HS-27A (cell line): ENCODE results near the gene NREP.

Experiments
- DNase-seq: peaks from one replicate; pipeline ENCODE4 v3.0.0-alpha.2; 2012; ENCODE audit warnings: low read depth, missing footprints

The NREP gene

DNA sequence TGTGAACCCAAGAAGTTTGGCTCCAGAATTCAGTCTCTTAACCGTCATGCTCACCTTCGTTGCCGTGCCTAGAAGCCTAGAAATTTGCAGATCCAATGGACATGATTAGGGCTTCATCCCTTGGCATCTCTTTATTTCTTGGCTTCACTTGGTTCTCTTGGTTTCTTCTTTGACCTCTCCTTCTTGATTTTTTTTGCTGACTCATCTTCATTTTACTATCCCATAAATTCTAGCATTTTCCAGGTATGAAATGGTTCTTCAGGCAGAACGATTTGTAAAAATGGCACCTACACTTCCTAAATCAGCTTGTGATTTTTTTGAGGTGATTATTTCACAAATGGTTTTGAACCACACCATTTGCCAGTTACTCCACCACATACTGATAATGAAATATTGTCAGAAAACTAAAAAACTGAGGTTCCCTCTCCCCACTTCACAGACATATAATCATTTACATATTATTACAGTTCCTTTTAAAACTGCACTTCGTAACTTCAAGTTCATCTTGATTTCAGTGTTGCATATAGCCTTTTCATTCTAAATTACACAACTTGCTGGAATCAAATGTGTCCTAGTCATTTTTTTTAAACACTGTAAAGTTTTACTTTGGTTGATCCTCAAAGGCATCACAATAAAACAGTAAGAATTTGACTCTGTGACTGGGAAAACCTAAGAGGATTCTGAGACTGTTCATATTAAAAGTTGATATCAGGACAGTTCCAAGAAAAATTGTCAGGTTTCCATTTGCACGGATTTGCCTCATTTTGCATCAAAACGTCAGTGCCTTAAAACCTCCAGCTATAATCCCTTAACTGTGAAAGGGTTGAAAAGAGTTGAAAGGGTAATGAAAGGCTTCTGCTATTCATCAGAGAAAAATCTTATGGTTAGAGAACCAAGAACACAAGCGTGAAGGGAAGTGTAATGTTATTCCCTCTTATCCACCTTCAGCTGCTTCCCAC is 8.9 kb upstream of the NREP start:
- no peak for DNase-seq

DNA sequence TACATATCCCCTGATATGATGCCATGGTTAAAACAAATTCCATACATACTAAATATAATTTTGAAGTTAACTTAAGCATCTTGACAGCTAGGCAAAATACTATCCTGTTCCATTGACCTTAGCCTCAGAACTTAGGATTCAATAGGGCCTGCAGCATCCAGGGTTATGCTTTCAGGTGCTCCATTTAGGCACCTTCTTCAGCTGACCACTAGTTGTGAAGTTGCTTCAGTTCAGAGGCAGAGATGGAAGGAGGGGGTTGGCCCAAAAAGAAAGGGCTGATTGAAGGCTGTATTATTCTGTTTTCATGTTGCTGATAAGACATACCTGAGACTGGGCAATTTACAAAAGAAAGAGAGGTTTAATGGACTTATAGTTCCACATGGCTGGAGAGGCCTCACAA is 7.0 kb upstream of the NREP start:
- DNase-seq: no peak

DNA sequence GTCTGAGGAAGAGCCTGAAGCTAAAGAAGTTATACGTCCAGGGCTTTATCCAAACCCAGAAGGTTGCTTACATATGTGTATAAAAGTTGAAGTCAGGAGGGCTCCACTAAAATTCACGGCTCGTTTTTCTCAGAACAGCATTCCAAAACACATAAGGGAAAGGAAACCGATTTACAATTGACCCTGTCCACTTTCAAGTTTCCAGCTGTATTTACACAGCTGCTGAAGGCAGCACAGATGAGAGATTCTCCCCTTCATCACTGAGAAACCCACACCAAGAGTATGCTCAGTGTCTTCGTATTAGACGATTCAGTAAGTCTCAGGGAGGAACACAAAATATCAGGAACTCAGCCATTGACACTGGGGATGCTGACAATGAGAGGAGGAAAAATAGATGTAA is 5.9 kb upstream of the NREP start:
- DNase-seq: no peak

DNA sequence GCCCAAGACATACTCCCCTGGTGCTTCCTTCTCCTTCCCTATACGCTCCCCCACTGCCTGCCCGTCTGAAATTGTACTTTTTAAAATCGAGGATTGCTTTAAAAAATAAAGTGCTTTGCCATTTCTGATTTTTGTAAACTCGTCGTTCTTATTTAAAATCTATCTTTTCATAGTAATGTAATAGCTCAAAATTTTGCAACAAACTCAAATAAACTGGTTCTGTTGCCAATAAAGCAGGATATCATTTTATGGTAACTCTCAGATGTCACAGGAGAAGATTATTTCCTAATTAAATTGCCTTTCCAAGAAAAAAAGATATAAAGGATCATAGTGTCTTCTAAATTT is 1.3 kb upstream of the NREP start:
- no peak for DNase-seq

DNA sequence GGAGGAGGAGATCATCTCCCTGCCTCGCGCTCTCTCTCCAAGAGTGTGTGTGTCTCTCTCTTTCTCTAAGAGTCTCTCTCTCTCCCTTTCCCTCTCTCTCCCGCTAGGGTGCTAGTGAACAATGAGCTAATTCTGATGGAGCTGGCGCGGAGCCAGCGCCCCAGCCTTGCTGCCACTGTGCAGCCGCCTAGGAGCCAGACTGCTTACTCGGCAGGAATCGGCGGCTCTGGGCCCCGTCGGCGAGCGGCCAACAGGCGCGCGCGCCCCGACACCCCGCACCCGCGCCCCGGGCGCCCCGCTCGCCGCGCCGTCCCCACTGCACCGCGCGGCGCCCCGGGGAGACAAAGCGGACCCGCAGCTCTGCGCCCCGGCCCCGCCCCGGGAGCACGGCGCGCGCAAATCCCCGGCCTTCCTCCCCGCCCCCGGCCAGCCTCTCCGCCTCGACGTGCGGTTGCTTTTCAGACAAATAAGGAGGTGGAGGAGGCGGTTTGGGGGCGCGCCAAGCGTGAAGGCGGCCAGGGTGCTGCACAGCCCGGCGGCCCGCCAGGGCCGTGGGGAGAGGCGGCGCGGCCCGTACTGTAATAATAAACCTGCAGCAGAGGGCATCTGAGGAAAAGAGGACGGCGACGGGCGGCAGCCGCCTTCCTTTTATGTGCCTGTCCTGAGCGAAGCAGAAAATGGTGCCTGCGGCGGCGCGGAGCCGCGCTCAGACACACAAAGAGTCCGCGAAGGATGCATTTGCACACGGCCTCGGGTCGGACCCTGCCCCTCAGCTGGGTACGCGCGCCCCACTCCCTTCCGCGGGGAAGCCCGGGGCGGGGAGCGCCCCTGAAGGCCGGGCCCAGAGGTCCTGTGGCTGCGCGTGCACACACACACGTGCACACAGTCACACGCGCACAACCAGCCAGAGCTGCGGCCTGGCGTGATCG is 625 bp upstream of the NREP start:
- peak; percentile 84 for DNase-seq

DNA sequence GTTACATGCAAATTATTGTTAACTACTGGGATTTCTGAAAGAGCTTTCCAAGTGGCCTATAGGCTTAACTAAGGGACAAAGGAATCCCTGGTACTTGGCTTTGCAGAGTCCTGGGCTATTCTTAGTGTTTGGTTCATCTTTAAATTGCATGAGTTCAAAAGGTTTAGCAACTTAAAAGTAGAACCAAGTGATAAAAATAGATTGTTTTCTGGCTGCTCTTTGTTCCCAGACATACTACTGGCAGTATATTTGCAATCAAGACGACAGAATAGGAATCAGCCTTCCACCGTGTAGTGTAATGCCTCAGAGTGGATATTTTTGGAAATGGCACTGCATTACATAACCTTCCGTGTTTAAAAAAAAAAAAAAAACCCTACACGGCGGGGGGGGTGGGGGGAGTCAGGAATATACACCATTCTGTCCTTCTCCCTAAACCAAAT is 1.0 kb downstream of the NREP start:
- no peak for DNase-seq

DNA sequence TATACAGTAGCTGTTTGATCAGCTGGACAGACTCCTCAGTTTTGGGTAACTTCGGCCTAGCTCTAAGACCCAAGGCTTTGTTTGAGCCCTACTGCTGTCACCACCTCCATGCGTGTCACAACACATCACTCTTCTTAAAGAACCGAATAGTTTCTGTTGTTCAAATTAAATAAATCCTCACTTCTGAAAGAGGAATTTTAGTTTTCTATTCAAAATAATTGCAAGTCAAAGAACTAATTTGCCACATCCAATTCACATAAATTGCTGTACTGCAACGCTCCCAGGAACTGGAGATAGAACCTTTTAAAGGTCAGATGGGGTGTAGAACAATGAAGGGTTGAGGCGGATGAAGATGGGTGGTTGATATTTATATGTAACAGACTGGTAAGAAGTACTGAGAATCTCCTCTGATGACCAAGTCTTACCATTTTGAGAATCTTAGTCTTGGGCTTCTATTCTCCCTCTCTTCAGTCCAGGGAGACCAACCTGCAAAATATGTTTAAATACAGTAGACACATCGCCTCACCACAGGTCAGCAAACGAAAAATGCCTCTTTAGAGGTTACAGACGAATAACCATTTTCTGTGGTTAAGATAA is 1.6 kb downstream of the NREP start:
- no peak for DNase-seq

DNA sequence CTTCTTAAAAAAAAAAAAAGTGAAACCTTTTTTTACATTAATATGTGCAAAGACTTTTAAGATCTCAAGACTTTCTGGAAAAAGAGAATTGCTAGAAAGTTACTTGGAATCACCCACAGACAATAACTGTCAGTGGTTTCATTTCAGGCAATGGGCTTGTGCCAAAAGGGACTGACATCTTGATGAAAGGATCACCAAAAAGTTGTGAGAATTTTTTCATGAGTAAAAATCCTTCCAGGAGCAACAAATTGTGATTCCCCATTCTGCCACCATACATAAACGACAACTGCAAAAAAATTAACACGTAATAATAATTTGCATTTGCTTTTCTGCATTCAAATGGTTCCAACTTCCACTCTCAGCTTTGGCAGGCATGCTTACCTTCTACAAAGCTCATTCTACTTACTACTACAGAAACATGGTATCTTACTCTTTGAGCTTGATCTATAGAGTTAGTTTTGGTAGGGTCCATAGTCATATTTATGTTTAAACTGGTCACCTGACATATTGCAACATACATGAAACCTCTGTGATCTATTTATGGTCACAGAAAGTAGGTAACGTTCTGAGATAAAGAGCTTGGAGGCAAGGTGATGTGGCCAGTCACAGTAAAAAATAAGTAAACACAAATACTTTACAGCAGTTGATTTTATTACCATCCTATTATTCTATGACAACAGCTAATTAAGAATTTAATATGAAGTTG is 3.0 kb downstream of the NREP start:
- no peak for DNase-seq

DNA sequence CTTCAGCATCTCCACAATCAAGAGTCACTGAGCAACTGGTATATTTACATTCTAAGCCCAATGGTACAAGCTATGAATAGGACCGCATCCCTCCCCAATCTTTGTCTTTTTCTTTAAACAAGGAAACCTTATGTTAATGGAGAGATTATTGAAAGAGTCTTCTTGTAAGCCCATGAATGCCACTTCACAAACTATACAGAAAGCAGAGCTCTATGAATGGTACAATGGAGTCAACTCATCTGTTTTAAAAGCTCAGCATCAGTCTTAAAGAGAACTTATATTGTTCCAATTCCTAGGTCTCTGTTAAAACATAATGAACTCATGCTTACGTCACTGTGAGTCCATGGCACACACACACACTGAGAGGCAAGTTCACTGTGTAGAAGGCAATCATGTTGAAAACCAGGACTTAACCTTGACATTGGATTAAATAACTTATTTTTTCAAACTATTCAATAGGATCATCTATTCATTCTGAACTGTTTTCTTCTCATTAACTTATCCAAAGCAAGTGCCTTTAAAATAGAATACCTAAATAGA is 4.5 kb downstream of the NREP start:
- DNase-seq: no peak

DNA sequence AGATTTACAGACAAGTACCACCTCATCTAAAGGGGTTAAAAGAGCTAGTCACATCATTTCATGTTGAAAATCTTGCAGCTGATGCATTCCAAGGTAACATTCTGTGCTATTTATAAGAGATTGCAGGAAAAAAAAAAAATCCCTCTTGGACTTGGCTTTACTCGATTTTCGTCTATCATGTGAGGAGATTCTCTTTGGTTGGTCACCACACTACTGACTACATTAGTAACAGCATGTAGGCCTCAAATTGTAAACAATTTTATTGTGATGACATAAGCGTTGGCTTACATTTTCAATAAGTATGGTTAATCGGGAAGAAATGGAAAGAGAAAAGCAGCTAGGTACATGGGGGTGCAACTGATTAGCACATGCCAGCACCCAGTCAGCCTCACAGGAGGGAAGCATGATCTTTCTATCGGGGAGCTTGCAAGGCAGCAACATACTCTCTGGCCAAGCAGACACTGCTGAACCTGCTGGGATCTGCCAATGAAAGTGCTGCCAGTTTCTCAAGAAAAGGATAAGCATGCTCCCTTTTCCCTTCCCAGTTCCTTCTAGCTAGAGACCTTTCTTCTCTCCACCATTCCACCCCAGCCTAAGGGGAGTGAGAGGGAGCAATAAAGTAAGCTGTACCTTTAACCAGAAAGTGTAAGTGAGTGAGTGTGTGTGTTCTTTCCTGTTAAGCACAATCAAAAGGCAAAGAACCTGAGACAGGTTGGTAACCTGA is 7.5 kb downstream of the NREP start:
- DNase-seq: no peak

DNA sequence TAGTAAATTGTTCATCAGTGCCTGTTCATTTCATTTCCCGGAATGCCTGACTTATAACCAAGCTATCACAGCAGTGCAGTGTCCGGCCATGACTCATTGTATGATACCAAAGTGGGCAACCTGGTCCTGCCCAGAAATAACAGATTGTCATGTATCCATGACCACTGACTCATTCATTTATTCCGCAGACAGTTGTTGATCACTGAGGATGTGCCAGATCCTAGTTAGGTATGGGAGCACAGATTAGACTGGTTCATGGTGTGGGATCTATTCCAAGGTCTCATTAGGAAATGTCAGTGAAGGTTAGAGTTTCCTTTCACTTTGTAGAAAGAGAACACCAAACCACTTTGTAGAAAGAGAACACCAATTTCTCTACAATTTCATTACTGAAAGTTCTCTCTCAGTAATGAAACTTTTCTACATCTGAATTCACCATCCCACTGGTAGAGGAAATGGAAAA is 8.7 kb downstream of the NREP start:
- peak; percentile 73 for DNase-seq

DNA sequence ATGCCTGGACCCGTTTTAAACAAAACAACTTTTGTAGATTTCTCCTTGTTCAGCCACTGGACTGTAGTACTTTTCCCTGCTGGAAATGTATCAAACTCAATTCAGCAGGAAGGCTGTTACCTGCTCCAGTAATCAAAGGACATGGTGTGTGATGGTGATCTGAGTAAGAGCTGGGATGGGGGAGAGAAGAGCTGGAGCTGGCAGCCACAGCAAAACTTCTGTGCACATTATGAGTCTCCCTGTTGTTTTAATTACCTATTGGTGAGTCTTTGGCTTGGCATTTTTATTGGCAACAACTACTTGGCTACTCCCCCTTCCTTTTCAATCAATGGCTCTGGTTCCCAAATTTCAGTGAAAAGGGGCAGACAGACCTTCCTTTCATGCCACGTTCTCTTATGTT is 9.7 kb downstream of the NREP start:
- no peak for DNase-seq

DNA sequence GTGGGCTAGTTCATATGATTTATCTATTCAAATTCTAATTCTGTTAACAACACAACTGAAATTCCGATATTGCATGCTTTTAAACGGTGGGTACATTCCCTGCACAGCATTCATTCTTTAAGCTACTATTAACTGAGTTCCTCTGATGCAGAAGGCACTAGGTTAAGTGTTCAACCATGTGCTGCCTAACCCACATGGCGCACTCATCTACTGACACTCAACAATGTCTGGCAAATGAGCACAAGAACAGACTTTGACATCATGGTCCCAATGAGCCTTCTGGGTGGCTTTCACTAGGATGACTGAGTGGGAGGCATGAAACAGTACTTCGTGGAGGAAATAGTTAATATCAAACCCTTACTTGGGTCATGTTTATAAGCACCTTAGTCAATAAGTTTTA is 10.2 kb downstream of the NREP start:
- DNase-seq: no peak

DNA sequence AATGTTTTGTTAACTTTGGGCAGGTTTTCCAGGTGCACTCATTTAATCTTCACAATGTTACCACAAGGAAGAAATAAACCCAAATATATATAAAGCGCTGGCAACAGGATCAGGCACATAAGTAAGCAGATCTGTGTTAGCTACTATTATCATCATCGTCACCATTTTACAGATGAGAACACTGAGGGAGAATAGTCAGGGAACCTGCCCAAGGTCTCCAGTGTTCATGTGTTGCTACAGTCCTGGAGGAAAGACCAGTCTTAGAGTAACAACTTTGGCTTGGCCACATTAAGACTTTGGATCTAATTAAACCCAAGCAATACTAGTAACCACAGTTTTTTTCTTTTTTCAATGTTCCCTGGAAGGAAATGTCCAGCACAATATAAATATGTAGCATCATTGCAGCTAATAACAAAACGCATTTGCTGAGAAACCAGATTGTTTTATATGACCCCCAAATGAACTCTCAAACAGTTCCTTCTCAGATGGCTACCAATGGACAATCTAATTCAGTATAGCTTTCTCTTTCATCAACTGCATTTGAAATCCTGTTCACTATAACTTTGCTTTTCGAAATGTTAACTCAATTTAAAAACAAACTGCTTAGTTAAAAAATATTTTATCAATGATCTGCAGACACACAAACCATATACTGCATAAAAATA is 11.8 kb downstream of the NREP start:
- no peak for DNase-seq

DNA sequence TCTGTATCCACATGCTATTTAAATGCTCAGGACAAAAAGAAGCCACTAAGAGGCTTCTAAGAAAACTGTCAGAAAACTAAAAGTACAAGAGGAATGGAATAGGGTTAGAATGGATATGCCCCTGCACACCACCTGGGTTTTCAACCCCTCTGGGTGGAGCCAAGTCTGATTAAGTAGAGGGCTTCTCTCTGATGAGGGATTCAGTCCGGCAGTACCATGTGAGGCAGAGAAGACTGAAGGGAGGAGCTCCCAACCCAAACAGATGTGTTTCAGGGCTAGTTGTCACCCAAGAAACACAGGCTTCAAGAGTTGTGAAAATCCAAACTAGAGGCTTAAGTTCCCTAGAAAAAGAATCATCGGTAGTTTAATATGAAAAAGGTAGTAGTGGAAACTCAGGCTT is 12.5 kb downstream of the NREP start:
- DNase-seq: no peak

DNA sequence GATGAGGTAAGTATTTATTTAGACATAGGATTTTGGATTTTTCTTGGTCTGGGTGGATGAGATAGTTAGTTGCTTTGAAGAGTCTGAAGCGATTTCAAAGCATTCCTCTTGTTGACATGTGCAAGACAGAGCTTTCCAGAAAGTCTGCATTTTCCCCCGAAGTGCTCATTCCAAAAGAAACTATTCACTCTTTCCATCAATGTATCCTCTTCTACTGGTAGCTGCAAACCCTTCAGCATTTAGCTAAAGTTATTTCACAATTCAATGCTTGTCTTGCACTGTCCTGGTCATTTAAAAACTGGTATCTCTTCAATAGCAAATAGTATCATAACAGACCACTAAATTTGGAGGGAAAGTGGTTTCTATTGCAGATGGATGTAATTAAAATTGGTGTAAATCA is 13.0 kb downstream of the NREP start:
- no peak for DNase-seq

DNA sequence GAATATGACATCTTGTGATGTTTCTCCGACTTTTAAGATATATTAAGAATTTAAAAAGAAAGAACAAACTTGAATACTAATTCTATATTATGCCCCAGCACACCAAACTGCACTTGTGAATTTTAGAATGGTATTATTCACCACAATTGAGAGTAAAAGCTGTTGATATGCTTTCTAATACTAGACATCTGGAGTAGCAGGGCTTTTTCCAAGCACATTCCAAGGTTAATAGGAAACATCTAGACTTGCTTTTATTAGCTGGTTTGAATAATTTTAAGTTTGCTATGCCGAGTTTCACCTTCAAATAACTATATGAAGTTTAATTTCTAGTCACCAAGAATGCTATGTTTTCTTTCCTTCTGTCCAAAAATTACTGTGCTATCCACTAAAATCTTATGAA is 13.5 kb downstream of the NREP start:
- no peak for DNase-seq

DNA sequence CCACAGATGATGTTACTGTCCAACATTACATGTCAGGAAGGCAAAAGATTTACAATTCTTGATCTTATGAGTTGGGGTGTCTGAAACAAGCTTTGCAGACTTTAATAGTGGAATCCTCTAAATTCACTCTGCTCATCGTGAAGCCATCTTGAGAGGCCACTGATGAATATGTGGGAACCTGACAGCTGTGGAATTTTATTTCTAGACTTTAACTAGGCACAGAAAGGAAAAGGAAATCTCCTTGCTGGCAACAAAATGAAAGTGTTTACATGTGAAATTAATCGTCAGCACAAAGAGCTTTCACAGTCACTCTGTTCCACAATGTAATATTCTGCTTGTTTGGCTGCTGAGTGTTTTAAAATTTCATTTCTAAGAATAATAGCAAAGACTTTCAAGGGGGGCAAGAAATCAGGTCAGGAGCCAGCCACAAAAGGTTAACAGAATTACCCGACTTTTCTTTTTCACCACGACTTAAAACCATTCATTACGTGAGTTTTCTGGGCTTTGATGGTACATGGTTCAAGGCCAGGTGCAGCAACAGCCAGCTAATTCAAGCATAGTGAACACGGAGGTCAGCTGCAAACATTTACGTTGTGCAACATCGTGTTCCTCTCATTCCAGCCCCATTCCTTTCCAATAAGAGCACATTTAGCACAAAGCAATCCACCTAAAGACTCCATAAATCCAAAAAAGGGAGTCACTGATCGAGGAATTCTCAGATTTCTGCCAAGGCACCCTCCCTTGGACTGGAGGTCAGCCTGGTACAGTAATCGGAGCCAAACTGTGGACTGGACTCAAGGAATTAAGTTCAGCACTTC is 14.6 kb downstream of the NREP start:
- no peak for DNase-seq

DNA sequence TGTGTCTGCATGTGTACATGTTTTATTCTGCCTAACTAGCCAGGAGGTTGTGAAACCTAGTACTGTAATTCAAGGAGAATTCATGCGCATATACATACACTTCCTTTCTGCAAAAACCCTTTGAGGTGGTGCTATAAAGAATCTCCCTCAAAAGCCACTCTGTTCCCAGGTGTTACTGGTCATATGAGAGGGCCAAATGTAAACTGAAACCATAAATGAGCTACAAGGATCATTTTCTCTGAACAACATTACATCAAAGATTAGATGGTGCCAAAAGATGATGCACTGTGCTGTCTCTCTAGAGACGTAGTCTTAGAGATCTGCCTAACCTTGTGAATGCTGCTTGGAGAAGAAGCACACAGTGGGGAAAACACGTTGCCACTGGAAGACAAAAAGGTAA is 15.7 kb downstream of the NREP start:
- DNase-seq: no peak

DNA sequence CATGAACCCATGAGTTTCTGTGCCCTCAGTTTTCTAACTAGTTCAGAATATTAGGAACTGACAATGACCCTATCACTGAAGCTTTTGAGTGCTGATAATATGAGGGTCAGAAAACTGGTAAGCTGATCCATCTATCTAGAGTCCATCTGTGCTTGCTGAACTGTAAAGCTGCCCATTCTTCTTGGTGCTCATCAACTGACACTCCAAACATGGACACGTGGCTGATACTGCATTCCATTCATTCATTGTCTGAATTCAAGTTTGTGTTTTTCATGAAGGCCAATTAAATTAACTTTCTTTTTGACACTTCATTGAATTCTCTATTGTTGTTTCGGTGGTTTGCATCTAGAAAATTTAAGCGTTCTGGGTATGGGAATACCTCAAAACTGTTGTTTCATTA is 17.6 kb downstream of the NREP start:
- DNase-seq: no peak
